Memory B cell (primary cell): ENCODE results near the gene DIP2C.
"Not testable (repeated sequence)": the region's sequence is repeated elsewhere in the genome, so short reads cannot be mapped to it uniquely, and the experiment has no call there.

ENCODE experiments used
- ATAC-seq: fragments of 150-1000 bp; cut with Tn5 transposase; 2 replicates; pipeline ENCODE4 v1.10.0; 2021; ENCODE audit warnings: low read depth, mild to moderate bottlenecking, moderate library complexity
- DNase-seq, 2 donors: peaks; one replicate each; pipeline ENCODE4 v3.0.0; 2022; ENCODE audit warnings: low spot score in 2 of 2
- H3K27ac Mint-ChIP-seq: one replicate; pipeline ENCODE4 v1.8.0; 2022; ENCODE audit warnings: mild to moderate bottlenecking, moderate library complexity, mixed read lengths
- H3K27me3 Mint-ChIP-seq: one replicate; pipeline ENCODE4 v1.8.0; 2022; ENCODE audit warnings: mixed read lengths
- H3K36me3 Mint-ChIP-seq: one replicate; pipeline ENCODE4 v1.8.0; 2022; ENCODE audit warnings: mild to moderate bottlenecking, mixed read lengths
- H3K4me1 Mint-ChIP-seq: one replicate; pipeline ENCODE4 v1.8.0; 2022; ENCODE audit warnings: mixed read lengths
- H3K4me3 Mint-ChIP-seq: one replicate; pipeline ENCODE4 v1.8.0; 2022; ENCODE audit warnings: mild to moderate bottlenecking, moderate library complexity, mixed read lengths
- H3K9me3 Mint-ChIP-seq: one replicate; pipeline ENCODE4 v1.8.0; 2022; ENCODE audit warnings: mixed read lengths

The DIP2C gene

DNA sequence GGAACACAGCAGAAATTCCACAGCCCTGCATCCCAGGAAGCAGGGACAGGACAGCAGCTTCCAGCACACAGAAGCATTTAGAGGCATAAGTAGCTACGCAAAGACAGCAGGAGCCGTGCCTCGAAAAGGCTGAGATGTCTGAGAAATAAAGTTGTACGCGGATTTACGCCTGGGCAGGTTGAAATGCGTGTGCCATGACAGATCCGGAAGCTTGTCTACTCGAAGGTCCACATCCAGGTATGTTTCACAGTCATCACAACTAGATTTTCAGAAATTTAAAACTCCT lies 26.1 kb downstream of the DIP2C start:
- ATAC-seq: no peak
- no peak for DNase-seq
- H3K4me3 Mint-ChIP-seq: no peak overlapping the region
- H3K27ac Mint-ChIP-seq: no peak overlapping the region
- H3K27me3 Mint-ChIP-seq: peaks cover 15% of the 10 kb centered on the region
- H3K9me3 Mint-ChIP-seq: no peaks in the 10 kb centered on the region
- H3K4me1 Mint-ChIP-seq: peaks cover 2% of the 10 kb centered on the region
- no peaks in the 10 kb centered on the region for H3K36me3 Mint-ChIP-seq

DNA sequence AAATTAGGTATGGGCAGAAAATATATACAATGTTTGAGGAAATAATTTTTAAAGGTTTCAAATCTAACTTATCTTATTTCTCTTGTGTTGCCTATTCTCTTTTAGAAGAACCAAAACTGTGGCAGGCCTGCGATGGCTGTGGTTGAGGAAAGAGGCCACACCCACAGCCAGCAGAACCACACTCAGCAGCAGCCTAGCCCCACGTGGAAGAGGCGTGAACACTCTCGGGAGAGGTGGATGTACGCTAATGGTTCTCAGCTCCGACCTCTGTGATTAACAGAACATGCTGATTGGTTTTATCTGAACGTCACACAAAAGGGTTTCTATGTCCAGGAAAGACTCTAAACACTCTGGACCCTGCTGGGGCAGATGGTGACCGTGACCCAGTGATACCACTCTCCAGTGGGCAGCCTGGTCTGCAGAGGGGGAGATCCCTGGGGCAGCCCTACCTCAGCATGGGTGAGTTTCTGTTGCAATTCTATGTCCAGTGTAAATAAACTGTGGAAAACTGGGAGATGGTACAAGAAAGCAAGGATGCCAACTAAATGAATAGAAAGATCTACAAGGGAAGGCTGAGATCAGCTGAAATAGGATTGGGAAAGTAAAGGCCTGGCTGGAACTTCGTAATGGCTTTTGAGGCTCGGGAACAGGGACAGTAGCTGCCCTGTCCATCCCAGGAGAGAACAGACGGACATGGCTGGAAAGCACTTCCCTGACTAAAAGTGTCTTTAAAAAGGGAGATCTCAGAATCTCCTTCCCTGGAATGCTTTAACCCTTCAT lies 26.6 kb downstream of the DIP2C start:
- ATAC-seq: no peak
- DNase-seq: no peak
- H3K9me3 Mint-ChIP-seq: no peaks in the 10 kb centered on the region
- H3K4me1 Mint-ChIP-seq: peaks cover 2% of the 10 kb centered on the region
- H3K27ac Mint-ChIP-seq: no peak overlapping the region
- no peaks in the 10 kb centered on the region for H3K36me3 Mint-ChIP-seq
- H3K4me3 Mint-ChIP-seq: no peak overlapping the region
- H3K27me3 Mint-ChIP-seq: peaks cover 15% of the 10 kb centered on the region

DNA sequence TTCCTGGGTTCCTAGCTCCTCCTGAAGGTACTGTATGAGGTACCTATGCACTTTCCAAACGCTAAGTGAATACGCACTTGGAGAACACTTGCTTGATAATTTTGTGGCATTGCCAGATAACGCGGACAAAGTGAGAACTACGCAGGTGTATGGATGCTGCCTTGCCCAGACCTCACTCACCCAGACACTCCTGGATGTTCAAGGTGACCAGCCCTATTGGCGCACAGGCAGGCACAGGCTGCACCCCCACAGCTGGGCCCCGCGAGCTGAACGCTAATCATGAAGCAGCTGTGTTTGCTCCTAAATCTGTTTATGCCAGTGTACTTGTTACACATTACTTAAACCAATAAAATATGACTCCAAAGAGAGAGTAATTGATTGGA lies 27.3 kb downstream of the DIP2C start:
- Mint-ChIP-seq H3K4me3 (no peak overlapping the region), H3K9me3 (no peaks in the 10 kb centered on the region), H3K4me1 (peaks cover 2% of the 10 kb centered on the region), H3K36me3 (no peaks in the 10 kb centered on the region), H3K27me3 (peaks cover 15% of the 10 kb centered on the region), H3K27ac (no peak overlapping the region)
- DNase-seq (no peak), ATAC-seq (no peak)

DNA sequence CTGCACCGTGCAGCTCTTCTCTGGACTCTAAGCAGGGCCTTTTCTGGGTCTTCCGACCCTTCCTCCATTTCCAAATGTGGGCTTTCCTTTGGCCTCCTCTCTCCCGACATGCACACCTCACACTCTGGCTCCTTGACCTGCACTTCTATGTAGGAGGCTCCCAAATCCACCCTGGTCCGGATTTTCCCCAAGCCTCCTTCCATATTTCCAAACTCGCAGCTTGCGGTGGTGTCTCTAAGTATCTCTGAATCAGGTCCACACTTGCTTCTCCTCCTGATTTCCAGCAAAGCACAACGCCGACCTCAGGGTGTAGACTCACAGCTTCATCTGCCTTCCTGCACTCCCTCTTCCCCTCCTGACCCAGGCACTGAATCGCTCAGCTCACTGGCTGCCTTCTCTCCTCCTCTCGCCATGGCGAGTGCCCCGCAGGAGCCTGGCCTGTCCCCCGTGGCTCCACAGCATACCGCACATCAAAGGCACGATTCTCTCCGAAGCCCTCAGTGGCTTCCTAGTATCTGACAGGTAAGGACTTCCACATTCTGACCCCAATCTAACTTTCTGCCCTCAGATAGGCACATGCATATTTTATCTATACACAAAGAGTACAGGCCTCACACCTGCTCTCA lies 27.8 kb downstream of the DIP2C start:
- Mint-ChIP-seq H3K27me3 (peaks cover 15% of the 10 kb centered on the region), H3K4me3 (no peak overlapping the region), H3K27ac (no peak overlapping the region), H3K4me1 (peaks cover 2% of the 10 kb centered on the region), H3K36me3 (no peaks in the 10 kb centered on the region), H3K9me3 (no peaks in the 10 kb centered on the region)
- no peak for ATAC-seq
- DNase-seq: no peak

DNA sequence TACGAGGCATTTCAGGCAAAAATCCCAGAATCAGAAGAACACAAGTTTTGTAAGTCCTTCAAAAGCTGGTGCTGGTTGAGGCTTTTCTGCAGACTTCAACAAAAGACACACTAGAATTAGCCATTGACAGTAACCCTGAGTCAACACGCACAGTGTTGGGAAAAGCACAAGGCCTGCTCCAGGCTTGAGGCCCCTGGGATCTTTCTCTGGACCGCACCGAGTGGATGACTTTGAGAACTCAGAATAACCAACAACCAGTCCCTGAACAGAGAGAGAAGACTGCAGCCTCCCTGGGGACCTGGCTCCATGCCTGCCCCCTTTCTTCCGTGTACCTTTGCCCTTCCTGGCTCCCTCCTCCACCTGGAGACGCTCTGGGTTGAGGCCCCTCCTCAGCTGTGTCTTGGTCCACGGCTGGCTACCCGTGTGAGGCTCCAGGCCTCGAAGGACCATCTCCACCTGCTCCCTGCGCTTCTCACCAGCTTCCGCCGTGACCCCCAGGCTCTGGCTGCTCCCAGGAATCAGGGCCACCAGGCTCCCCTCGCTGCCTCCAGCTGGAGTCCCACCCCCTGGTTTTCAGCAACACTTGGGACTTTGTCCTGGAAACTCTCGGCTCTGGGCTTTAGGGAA lies 28.4 kb downstream of the DIP2C start:
- no peak for ATAC-seq
- no peak overlapping the region for H3K27ac Mint-ChIP-seq
- no peaks in the 10 kb centered on the region for H3K9me3 Mint-ChIP-seq
- DNase-seq: no peak
- H3K36me3 Mint-ChIP-seq: no peaks in the 10 kb centered on the region
- H3K4me3 Mint-ChIP-seq: no peak overlapping the region
- peaks cover 15% of the 10 kb centered on the region for H3K27me3 Mint-ChIP-seq
- H3K4me1 Mint-ChIP-seq: peaks cover 2% of the 10 kb centered on the region

DNA sequence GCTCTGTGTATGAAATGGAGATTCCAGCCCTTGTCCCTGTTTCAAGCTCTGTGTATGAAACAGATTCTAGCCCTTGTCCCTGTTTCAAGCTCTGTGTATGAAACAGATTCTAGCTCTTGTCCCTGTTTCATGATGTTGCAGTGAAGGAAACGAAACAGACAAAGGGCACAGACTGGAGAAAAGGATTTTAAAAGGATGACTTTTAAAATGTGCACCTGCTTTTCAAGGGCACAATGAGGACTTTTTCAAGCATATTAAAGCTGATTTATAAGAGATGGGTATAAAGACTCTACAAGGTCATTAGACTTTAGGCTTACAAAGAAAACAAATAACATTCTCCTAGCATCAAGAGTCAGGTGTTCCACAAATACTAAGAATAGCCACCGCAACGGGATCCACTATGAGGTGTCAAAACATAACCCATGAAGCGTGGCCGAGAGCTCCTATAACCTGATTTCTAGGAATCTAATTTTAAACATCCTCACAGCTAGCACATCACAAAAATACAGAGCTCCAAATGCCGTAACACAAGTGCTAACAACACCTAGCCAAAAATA lies 29.0 kb downstream of the DIP2C start:
- H3K4me1 Mint-ChIP-seq: peaks cover 2% of the 10 kb centered on the region
- H3K4me3 Mint-ChIP-seq: no peak overlapping the region
- no peaks in the 10 kb centered on the region for H3K9me3 Mint-ChIP-seq
- H3K27me3 Mint-ChIP-seq: peaks cover 15% of the 10 kb centered on the region
- ATAC-seq (no peak), DNase-seq (no peak)
- H3K36me3 Mint-ChIP-seq: no peaks in the 10 kb centered on the region
- H3K27ac Mint-ChIP-seq: no peak overlapping the region

DNA sequence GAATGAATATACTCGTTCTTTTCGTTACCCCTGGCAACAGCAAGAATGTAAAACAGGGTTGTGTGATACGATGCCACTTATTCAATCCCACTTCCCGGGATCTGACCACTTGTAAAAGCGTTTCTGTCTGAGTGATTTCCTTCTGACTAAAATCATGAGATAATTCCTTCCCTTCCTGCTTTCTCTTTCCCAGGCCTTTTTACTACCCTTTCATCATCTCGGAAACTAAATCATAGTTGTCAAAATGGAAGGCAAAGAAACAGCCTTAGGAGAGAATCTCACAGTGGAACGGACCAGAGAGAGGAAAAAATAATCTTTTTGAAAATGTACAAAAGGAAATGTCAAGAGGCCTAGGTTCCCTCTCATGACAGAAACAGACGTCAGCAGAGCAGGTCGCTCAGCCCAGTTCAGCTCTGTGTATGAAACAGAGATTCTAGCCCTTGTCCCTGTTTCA lies 29.8 kb downstream of the DIP2C start:
- H3K27me3 Mint-ChIP-seq: peaks cover 15% of the 10 kb centered on the region
- H3K9me3 Mint-ChIP-seq: no peaks in the 10 kb centered on the region
- H3K4me1 Mint-ChIP-seq: peaks cover 2% of the 10 kb centered on the region
- ATAC-seq: no peak
- DNase-seq: no peak
- no peak overlapping the region for H3K4me3 Mint-ChIP-seq
- H3K36me3 Mint-ChIP-seq: no peaks in the 10 kb centered on the region
- H3K27ac Mint-ChIP-seq: no peak overlapping the region

DNA sequence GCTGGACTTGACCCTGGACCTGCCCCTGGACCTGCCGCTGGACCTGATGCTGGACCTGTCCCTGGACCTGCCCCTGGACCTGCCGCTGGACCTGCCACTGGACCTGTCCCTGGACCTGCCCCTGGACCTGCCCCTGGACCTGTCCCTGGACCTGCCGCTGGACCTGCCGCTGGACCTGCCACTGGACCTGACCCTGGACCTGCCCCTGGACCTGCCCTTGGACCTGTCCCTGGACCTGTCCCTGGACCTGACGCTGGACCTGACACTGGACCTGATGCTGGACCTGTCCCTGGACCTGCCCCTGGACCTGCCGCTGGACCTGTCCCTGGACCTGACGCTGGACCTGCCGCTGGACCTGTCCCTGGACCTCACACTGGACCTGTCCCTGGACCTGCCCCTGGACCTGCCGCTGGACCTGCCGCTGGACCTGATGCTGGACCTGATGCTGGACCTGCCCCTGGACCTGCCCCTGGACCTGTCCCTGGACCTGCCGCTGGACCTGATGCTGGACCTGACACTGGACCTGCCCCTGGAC lies 31.6 kb downstream of the DIP2C start:
- H3K9me3 Mint-ChIP-seq, DNase-seq, H3K4me3 Mint-ChIP-seq, H3K27ac Mint-ChIP-seq, H3K36me3 Mint-ChIP-seq, H3K4me1 Mint-ChIP-seq, ATAC-seq: not testable (repeated sequence)
- peaks cover 12% of the 10 kb centered on the region for H3K27me3 Mint-ChIP-seq

DNA sequence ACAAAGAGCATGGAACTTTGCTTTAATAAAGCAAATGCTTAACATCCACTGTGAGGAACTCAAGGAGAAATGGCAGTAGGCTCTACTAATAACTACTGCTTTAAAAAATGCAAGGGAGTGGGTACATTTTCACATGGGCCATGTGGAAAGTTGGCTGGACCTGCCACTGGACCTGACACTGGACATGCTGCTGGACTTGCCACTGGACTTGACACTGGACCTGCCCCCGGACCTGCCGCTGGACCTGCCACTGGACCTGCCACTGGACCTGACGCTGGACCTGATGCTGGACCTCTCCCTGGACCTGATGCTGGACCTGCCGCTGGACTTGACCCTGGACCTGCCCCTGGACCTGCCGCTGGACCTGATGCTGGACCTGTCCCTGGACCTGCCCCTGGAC lies 32.6 kb downstream of the DIP2C start:
- ATAC-seq: no peak
- no peaks in the 10 kb centered on the region for H3K36me3 Mint-ChIP-seq
- no peak for DNase-seq
- H3K4me3 Mint-ChIP-seq: no peak overlapping the region
- H3K9me3 Mint-ChIP-seq: no peaks in the 10 kb centered on the region
- H3K27me3 Mint-ChIP-seq: peaks cover 9% of the 10 kb centered on the region
- H3K27ac Mint-ChIP-seq: no peak overlapping the region
- H3K4me1 Mint-ChIP-seq: peaks cover 2% of the 10 kb centered on the region

DNA sequence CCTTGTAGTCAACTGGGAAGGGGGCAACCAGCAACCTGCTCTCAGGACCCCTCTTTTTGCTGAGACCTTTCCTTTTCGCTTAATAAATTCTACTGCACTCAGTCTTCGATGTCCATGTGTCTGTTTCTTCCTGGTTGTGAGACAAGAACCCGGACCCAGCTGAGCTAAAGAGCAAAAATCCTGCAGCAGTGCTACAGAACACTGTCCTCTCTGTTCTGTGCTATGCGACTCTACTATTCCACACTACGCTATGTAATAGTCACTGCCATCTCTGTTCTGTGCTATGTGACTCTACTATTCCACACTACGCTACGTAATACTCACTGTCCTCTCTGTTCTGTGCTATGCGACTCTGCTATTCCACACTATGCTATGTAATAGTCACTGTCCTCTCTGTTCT lies 34.3 kb downstream of the DIP2C start:
- ATAC-seq (no peak), DNase-seq (no peak)
- Mint-ChIP-seq H3K36me3 (no peaks in the 10 kb centered on the region), H3K9me3 (no peaks in the 10 kb centered on the region), H3K27me3 (peaks cover 9% of the 10 kb centered on the region), H3K27ac (no peak overlapping the region), H3K4me3 (no peak overlapping the region), H3K4me1 (peaks cover 2% of the 10 kb centered on the region)

DNA sequence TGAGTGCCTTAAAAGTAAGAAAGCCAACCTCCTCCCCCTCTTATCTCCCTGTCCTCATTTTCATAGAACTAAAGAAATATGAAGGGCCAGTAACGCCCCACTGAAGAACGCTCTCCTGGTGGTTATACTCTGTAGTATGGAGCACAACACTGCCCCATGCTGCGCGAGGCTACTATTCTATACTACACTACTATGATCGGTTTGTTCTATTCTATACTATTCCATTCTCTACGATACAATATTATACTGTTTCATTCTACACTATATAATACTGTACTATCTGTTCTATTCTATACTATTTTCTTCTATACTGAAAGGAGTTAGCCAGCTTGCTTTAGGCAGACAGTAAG lies 34.8 kb downstream of the DIP2C start:
- no peak for ATAC-seq
- no peak overlapping the region for H3K4me3 Mint-ChIP-seq
- H3K36me3 Mint-ChIP-seq: no peaks in the 10 kb centered on the region
- H3K27ac Mint-ChIP-seq: no peak overlapping the region
- H3K4me1 Mint-ChIP-seq: peaks cover 2% of the 10 kb centered on the region
- no peaks in the 10 kb centered on the region for H3K9me3 Mint-ChIP-seq
- DNase-seq: no peak
- H3K27me3 Mint-ChIP-seq: peaks cover 9% of the 10 kb centered on the region

DNA sequence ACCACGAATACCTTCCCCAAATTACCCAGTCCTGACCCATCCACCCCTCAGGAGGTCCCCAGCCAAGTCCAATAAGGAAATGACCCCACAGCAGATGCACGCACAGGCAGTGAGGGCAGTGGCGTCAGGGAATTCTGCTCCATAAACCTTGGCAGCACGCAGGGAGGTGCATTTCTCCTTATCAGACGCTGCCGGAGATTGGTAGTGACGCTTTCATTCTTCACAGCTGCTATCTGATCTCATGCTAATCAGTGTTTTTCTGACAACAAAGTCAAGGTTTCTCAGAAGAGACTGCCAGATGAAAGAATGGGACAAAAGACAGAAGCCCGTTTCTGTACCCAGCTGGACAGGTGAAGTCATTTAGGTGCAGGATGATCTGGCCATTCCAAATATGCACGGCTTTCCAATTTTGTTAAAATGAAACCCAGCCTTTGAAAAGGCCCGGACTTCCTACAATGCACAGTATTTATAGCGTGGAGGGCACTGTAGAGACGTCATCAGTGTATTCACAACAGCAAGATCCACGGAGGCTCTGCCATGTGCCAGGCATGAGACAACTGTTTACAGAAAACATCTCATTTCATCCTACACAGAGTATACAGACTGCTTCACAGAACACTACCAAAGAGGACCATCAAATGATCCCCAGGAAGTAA lies 35.3 kb downstream of the DIP2C start:
- Mint-ChIP-seq H3K27me3 (peaks cover 10% of the 10 kb centered on the region), H3K4me3 (no peak overlapping the region), H3K9me3 (no peaks in the 10 kb centered on the region), H3K27ac (no peak overlapping the region), H3K36me3 (no peaks in the 10 kb centered on the region), H3K4me1 (peaks cover 2% of the 10 kb centered on the region)
- no peak for ATAC-seq
- DNase-seq: no peak

DNA sequence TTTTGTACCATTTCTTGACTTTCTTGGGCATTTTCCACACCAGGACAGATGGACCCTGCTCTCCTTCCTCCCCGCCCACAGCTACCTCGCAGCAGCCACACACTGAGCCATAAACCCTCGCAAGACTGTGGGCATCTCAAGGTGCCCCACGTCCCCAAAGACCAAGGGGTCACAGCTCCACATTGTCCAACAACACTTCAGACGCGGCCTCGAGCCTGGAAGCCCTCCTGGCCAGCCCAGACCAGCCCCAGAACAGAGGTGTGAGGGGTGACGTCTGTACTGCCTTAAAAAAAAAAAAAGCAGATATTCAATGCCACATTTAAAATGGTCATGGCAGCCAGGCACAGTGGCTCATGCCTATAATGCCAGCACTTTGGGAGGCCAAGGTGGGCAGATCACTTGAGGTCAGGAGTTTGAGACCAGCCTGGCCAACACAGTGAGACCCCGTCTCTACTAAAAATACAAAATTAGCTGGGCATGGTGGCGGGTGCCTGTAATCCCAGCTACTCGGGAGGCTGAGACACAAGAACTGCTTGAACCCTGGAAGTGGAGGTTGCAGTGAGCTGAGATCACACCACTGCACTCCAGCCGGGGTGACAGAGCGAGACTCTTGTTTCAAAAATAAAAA lies 36.5 kb downstream of the DIP2C start:
- not testable (repeated sequence) for H3K36me3 Mint-ChIP-seq, ATAC-seq, DNase-seq, H3K4me3 Mint-ChIP-seq, H3K9me3 Mint-ChIP-seq, H3K4me1 Mint-ChIP-seq, H3K27ac Mint-ChIP-seq, H3K27me3 Mint-ChIP-seq

DNA sequence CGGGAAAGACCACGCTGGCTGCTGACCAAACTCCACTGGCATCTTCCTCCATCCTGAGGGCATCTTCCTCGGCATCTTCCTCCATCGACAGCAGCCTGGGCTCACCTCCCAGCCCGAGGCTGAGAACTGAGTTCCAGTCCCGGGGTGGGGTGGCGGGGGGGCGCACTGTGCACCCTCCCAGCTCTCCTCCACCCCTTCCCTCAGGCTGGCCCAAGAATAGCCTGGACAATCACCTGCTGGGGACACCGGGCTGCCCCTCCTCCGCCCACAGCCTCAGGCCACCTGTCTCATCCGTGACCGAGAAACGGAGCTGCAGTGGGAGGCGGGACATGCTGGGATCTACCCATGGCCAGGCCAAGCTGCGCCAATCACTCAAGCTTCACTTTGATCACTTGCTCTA lies 37.2 kb downstream of the DIP2C start:
- ATAC-seq (no peak), DNase-seq (no peak)
- Mint-ChIP-seq H3K9me3 (no peaks in the 10 kb centered on the region), H3K27ac (no peak overlapping the region), H3K27me3 (peaks cover 6% of the 10 kb centered on the region), H3K36me3 (no peaks in the 10 kb centered on the region), H3K4me3 (no peak overlapping the region), H3K4me1 (no peaks in the 10 kb centered on the region)
